Naive thymus-derived CD4-positive, alpha-beta T cell (primary cell): Measurements from ENCODE around the gene FAM50A. TPM values are rescaled to one million over a fixed set of nuclear protein-coding genes. Genes with fewer than 3 reads are reported as not detected.

Experiments
- ATAC-seq: fragments of 150-1000 bp; cut with Tn5 transposase; 2 replicates; pipeline ENCODE4 v1.10.0; 2021; ENCODE audit warnings: mild to moderate bottlenecking, moderate library complexity
- CTCF ChIA-PET: fragments of 350-600 bp; sonication (Branson Sonifier 250); formaldehyde crosslinking; loops from one replicate; lab custom pipeline; 2021; ENCODE audit warnings: antibody characterized with exemption; lab: Charles Lee
- POLR2A ChIA-PET: fragments of 350-600 bp; sonication (Branson Sonifier 250); formaldehyde crosslinking; loops from one replicate; lab custom pipeline; 2021; ENCODE audit warnings: antibody characterized with exemption, inconsistent platforms; lab: Charles Lee
- DNase-seq, 9 donors: peaks; one replicate each; pipeline versions ENCODE4 v3.0.0 to v3.0.0-alpha.2; 2020 to 2022; ENCODE audit warnings: mixed read lengths in 1 of 9
- H3K27ac ChIP-seq: one replicate; pipeline ENCODE4 v1.7.0; 2013; ENCODE audit warnings: mild to moderate bottlenecking, low read depth, low read length, moderate library complexity
- H3K27me3 ChIP-seq, 2 donors: one replicate each; pipeline ENCODE4 v1.7.0; 2013; ENCODE audit warnings: low read length in 2 of 2, mild to moderate bottlenecking in 2 of 2, moderate library complexity in 2 of 2; ENCODE audit not compliant: control insufficient read depth in 2 of 2, insufficient read depth in 2 of 2
- H3K36me3 ChIP-seq, 3 experiments: 1 replicate in 2 of 3; 2 replicates in 1 of 3; pipeline ENCODE4 v1.7.0; 2013; ENCODE audit warnings: low read length in 3 of 3, mild to moderate bottlenecking in 3 of 3, moderate library complexity in 1 of 3; ENCODE audit not compliant: insufficient read depth in 3 of 3, control insufficient read depth in 2 of 3
- H3K4me1 ChIP-seq, 2 donors: one replicate each; pipeline ENCODE4 v1.7.0; 2013; ENCODE audit warnings: low read length in 2 of 2, mild to moderate bottlenecking in 2 of 2, moderate library complexity in 1 of 2; ENCODE audit not compliant: control insufficient read depth in 2 of 2, insufficient read depth in 2 of 2
- H3K4me3 ChIP-seq: 2 replicates; pipeline ENCODE4 v1.7.0; 2013; ENCODE audit warnings: mild to moderate bottlenecking, low read length
- H3K9me3 ChIP-seq, 3 experiments: 1 replicate in 2 of 3; 2 replicates in 1 of 3; pipeline ENCODE4 v1.7.0; 2013; ENCODE audit warnings: low read length in 3 of 3; ENCODE audit not compliant: control insufficient read depth in 2 of 3
- H3K27ac Mint-ChIP-seq, 9 donors: one replicate each; pipeline ENCODE4 v1.8.0; 2020 to 2022; ENCODE audit warnings: mixed read lengths in 9 of 9, mild to moderate bottlenecking in 8 of 9, moderate library complexity in 5 of 9, inconsistent platforms in 2 of 9
- H3K27me3 Mint-ChIP-seq, 5 donors: one replicate each; pipeline ENCODE4 v1.8.0; 2021 to 2022; ENCODE audit warnings: mixed read lengths in 5 of 5, mild to moderate bottlenecking in 1 of 5
- H3K36me3 Mint-ChIP-seq, 5 donors: one replicate each; pipeline ENCODE4 v1.8.0; 2020 to 2022; ENCODE audit warnings: mixed read lengths in 5 of 5, mild to moderate bottlenecking in 3 of 5, inconsistent platforms in 1 of 5
- H3K4me1 Mint-ChIP-seq, 7 donors: one replicate each; pipeline ENCODE4 v1.8.0; 2020 to 2022; ENCODE audit warnings: mixed read lengths in 7 of 7, mild to moderate bottlenecking in 3 of 7, inconsistent platforms in 1 of 7
- H3K4me3 Mint-ChIP-seq, 10 donors: one replicate each; pipeline ENCODE4 v1.8.0; 2020 to 2022; ENCODE audit warnings: mild to moderate bottlenecking in 10 of 10, mixed read lengths in 10 of 10, moderate library complexity in 6 of 10, inconsistent platforms in 2 of 10
- H3K9me3 Mint-ChIP-seq, 11 donors: one replicate each; pipeline ENCODE4 v1.8.0; 2020 to 2022; ENCODE audit warnings: mixed read lengths in 11 of 11, mild to moderate bottlenecking in 4 of 11, inconsistent platforms in 1 of 11, moderate library complexity in 1 of 11
- intact Hi-C, 2 donors: fragments of 100-400 bp; cut with micrococcal nuclease; formaldehyde crosslinking; loops; one replicate each; pipeline ENCODE4 v1.15.1; 2023
- polyA plus RNA-seq, 2 donors: library from polyadenylated mRNA; unstranded; fragments of 300-500 nt; fragmentation: Illumina TruSeq; gene quantifications; one replicate each; pipeline ENCODE4 v1.2.3, GENCODE V29; 2021
- total RNA-seq, 6 experiments: library from RNA in 5 of 6; stranded (reverse) in 5 of 6; gene quantifications; 1 replicate in 5 of 6; 2 replicates in 1 of 6; pipeline ENCODE4 v1.2.3 and lab custom pipeline; 2021 to 2026

Gene FAM50A
- total and polyA plus RNA-seq, 7 experiments from 2014 or later: 19.9 to 76.5 (median 48.8) TPM

DNA sequence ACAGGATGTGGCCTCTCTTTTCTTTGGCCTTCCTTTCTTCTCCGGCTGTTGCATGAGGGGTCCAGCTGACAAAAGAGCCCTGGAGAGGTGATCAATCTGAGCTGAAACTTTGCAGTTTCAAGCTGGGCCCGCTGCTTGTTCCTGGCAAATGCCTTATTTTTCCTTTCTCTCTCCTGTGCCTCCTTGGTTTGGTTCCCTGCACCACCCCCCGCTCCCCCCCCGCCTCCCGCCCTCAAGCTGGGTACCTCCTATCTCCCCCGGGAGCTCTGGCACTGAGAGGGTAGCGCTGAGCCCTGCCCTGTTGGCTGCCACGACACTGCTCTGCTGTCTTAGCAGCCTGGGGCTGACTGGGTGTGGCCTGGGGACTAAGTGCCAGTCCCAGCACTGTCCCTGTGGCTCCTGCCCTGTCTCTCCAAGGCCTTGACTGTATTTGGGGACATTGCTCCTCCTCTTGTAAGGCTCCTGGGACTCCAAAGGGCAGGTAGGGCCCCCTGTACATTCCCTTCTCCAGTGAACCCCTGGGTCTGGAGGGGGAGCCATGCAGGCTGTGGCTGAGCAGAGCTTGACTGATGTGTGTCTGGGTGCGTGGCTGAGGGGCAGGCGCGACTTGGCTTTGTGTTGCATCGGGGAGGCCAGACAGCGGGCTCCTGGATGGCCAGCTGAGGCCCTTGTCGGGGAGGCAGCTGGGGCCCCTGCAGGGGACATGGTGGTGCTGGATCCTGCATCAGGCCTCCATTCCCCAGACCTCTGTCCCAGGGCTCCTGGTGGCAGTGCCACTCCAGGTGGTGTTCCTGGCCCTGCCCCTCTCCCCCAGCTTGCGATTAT lies 15.2 kb downstream of the FAM50A start:
- intact Hi-C loops: loop anchor here in 1 of 2 donors (1.0 to 2.0 kb wide), 3 partner anchors 20 to 46 kb away; partner anchors contain the start of genes GDI1 and LAGE3
- H3K36me3 Mint-ChIP-seq: peaks cover 0 to 7% (median 0%) of the 10 kb centered on the region in 5 donors
- Histone ChIP-seq H3K27me3 (no peaks in the 10 kb centered on the region), H3K9me3 (no peaks in the 10 kb centered on the region), H3K27ac (peak overlapping the region; percentile 70), H3K4me3 (peak overlapping the region; percentile 44), H3K36me3 (peaks cover 0 to 17% (median 0%) of the 10 kb centered on the region in 3 experiments), H3K4me1 (peaks cover 0 to 3% of the 10 kb centered on the region in 2 donors)
- peak overlapping the region; percentile 71 to 88 (median 80) for H3K4me3 Mint-ChIP-seq
- H3K4me1 Mint-ChIP-seq: peaks cover 4 to 16% (median 9%) of the 10 kb centered on the region in 7 donors
- no peak for DNase-seq
- POLR2A ChIA-PET: interaction anchor here (0.7 to 6.2 kb wide), 11 partner anchors 18 to 89 kb away, joined by 3 to 31 read pairs (median 4); partner anchors contain the start of genes ATP6AP1, FAM3A, IKBKG and LAGE3
- H3K27ac Mint-ChIP-seq: peak overlapping the region in 7 of 9 donors; percentile 36 to 71 (median 56)
- no peaks in the 10 kb centered on the region for H3K27me3 Mint-ChIP-seq
- peaks cover 0 to 4% (median 0%) of the 10 kb centered on the region in 11 donors for H3K9me3 Mint-ChIP-seq
- CTCF ChIA-PET: no interaction called here
- ATAC-seq: no peak

DNA sequence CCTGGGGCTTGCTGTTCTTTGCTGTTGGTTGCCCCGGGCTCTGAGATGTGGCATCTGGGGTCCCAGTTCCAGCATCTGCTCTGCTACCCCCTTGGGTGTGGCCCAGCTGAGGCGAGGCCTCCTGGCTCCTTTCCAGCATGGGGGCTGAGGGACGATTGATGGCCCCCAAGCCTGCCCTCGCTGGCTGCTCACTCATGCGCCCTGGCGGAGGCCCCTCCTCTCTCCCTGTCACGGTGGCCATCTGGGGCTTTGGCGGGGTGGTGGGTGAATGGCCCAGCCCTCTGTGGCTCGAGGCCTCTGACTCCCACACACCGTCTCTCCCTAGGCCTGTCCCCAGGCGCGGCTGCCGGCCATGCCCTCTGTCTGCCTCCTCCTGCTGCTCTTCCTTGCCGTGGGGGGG lies 15.9 kb downstream of the FAM50A start:
- H3K27me3 ChIP-seq: no peaks in the 10 kb centered on the region
- ChIA-PET CTCF (no interaction called here), POLR2A (interaction anchor here (1.3 to 6.2 kb wide), 8 partner anchors 17 to 88 kb away, joined by 3 to 31 read pairs (median 5); partner anchors contain the start of genes ATP6AP1, IKBKG, LAGE3 and RPL10)
- no peaks in the 10 kb centered on the region for H3K9me3 ChIP-seq
- Mint-ChIP-seq H3K27ac (peak overlapping the region in 2 of 9 donors; percentile 38 to 63), H3K9me3 (peaks cover 0 to 4% (median 0%) of the 10 kb centered on the region in 11 donors), H3K4me1 (peaks cover 4 to 16% (median 9%) of the 10 kb centered on the region in 7 donors), H3K4me3 (peak overlapping the region in 8 of 10 donors; percentile 14 to 88 (median 28)), H3K27me3 (no peaks in the 10 kb centered on the region), H3K36me3 (peaks cover 0 to 2% (median 0%) of the 10 kb centered on the region in 5 donors)
- no peak overlapping the region for H3K4me3 ChIP-seq
- peaks cover 0 to 23% (median 0%) of the 10 kb centered on the region in 3 experiments for H3K36me3 ChIP-seq
- no peak for ATAC-seq
- intact Hi-C loops: loop anchor here in 1 of 2 donors (2.0 kb wide), 2 partner anchors 23 to 47 kb away; partner anchors contain the start of gene GDI1
- no peak for DNase-seq
- peaks cover 0 to 3% of the 10 kb centered on the region in 2 donors for H3K4me1 ChIP-seq
- H3K27ac ChIP-seq: no peak overlapping the region

DNA sequence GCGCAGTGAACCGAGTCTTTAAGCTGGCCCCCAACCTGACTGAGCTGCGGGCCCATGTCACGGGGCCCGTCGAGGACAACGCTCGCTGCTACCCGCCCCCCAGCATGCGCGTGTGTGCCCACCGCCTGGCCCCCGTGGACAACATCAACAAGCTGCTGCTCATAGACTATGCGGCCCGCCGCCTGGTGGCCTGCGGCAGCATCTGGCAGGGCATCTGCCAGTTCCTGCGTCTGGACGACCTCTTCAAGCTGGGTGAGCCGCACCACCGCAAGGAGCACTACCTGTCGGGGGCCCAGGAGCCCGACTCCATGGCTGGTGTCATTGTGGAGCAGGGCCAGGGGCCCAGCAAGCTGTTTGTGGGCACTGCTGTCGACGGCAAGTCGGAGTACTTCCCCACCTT lies 16.4 kb downstream of the FAM50A start:
- no peaks in the 10 kb centered on the region for H3K9me3 ChIP-seq
- Mint-ChIP-seq H3K9me3 (peaks cover 0 to 4% (median 0%) of the 10 kb centered on the region in 11 donors), H3K4me1 (peaks cover 4 to 16% (median 9%) of the 10 kb centered on the region in 7 donors), H3K27ac (peak overlapping the region in 1 of 9 donors; percentile 19), H3K27me3 (no peaks in the 10 kb centered on the region), H3K36me3 (peaks cover 0 to 2% (median 0%) of the 10 kb centered on the region in 5 donors), H3K4me3 (peak overlapping the region in 7 of 10 donors; percentile 4 to 79 (median 25))
- DNase-seq (no peak), ATAC-seq (no peak)
- no peak overlapping the region for H3K27ac ChIP-seq
- intact Hi-C loops: no loop called here
- CTCF ChIA-PET: no interaction called here
- peaks cover 0 to 3% of the 10 kb centered on the region in 2 donors for H3K4me1 ChIP-seq
- POLR2A ChIA-PET: interaction anchor here (0.8 to 6.2 kb wide), 5 partner anchors 17 to 87 kb away, joined by 3 to 31 read pairs (median 3); partner anchors contain the start of genes IKBKG and LAGE3
- peaks cover 0 to 28% (median 0%) of the 10 kb centered on the region in 3 experiments for H3K36me3 ChIP-seq
- no peaks in the 10 kb centered on the region for H3K27me3 ChIP-seq
- H3K4me3 ChIP-seq: no peak overlapping the region

DNA sequence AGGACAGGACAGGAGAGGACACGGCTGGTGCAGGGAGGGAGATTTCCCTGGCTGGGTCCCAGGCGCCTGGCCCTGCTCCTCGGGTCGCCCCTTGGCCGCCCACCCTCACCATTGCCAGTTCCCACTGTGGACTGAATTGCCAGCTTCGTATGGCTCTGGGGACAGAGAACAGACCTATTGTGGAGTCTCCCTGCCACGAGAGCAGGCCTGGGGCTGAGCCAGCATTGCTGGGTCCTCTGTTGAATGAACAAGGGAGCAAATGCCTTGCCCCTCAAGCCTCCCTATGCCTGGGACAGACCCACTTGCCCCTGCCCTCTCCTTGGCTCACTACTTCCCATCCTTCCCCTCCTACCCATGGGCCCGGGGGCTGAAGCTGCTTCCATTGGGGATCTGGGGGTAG lies 18.5 kb downstream of the FAM50A start:
- H3K27ac ChIP-seq: no peak overlapping the region
- Mint-ChIP-seq H3K4me3 (no peak overlapping the region), H3K36me3 (peaks cover 0 to 2% (median 0%) of the 10 kb centered on the region in 5 donors), H3K27me3 (no peaks in the 10 kb centered on the region), H3K27ac (no peak overlapping the region), H3K4me1 (peaks cover under 1 to 12% (median 6%) of the 10 kb centered on the region in 7 donors), H3K9me3 (peaks cover 0 to 1% (median 0%) of the 10 kb centered on the region in 11 donors)
- no peaks in the 10 kb centered on the region for H3K9me3 ChIP-seq
- ChIA-PET CTCF (no interaction called here), POLR2A (interaction anchor here (6.2 kb wide), 1 partner anchor 15 kb away, joined by 31 read pairs; the partner anchor contains the start of gene LAGE3)
- H3K4me3 ChIP-seq: no peak overlapping the region
- no peaks in the 10 kb centered on the region for H3K27me3 ChIP-seq
- no peak for DNase-seq
- ATAC-seq: no peak
- peaks cover 0 to 3% of the 10 kb centered on the region in 2 donors for H3K4me1 ChIP-seq
- intact Hi-C loops: no loop called here
- peaks cover 0 to 43% (median 0%) of the 10 kb centered on the region in 3 experiments for H3K36me3 ChIP-seq

DNA sequence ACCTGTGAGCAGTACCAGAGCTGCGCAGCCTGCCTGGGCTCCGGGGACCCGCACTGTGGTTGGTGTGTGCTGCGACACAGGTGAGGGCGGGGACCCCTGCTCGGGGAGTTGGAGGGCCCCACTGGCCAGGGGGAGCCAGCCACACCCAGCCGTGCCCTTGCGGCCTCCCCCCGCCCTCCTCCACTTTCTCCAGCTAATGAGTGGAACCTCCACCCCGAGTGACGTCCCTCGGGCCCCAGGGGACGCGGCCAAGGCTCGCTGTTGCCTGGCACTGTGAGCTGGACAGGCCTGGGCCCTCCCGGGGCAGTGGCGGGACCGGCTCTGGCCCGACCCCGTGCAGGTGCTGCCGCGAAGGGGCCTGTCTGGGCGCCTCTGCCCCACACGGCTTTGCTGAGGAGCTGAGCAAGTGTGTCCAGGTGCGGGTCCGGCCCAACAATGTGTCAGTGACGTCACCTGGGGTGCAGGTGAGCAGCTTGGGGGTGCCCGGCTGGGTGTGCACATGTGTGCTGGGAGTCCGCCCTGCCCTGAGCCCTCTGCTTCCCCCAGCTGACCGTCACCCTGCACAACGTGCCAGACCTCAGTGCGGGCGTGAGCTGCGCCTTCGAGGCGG lies 19.8 kb downstream of the FAM50A start:
- H3K9me3 ChIP-seq: no peaks in the 10 kb centered on the region
- H3K4me3 ChIP-seq: no peak overlapping the region
- peaks cover 0 to 11% (median 5%) of the 10 kb centered on the region in 7 donors for H3K4me1 Mint-ChIP-seq
- no peak for DNase-seq
- H3K27me3 Mint-ChIP-seq: no peaks in the 10 kb centered on the region
- intact Hi-C loops: no loop called here
- ATAC-seq: no peak
- peaks cover 0 to 3% of the 10 kb centered on the region in 2 donors for H3K4me1 ChIP-seq
- H3K9me3 Mint-ChIP-seq: no peaks in the 10 kb centered on the region
- no peak overlapping the region for H3K27ac Mint-ChIP-seq
- no peak overlapping the region for H3K4me3 Mint-ChIP-seq
- POLR2A ChIA-PET: interaction anchor here (0.9 to 1.2 kb wide), 2 partner anchors 52 to 84 kb away, joined by 3 to 4 read pairs; partner anchors contain the start of gene EMD
- H3K36me3 ChIP-seq: peaks cover 0 to 56% (median 0%) of the 10 kb centered on the region in 3 experiments
- no peak overlapping the region for H3K27ac ChIP-seq
- CTCF ChIA-PET: no interaction called here
- H3K36me3 Mint-ChIP-seq: peaks cover 0 to 2% (median 0%) of the 10 kb centered on the region in 5 donors
- H3K27me3 ChIP-seq: no peaks in the 10 kb centered on the region

DNA sequence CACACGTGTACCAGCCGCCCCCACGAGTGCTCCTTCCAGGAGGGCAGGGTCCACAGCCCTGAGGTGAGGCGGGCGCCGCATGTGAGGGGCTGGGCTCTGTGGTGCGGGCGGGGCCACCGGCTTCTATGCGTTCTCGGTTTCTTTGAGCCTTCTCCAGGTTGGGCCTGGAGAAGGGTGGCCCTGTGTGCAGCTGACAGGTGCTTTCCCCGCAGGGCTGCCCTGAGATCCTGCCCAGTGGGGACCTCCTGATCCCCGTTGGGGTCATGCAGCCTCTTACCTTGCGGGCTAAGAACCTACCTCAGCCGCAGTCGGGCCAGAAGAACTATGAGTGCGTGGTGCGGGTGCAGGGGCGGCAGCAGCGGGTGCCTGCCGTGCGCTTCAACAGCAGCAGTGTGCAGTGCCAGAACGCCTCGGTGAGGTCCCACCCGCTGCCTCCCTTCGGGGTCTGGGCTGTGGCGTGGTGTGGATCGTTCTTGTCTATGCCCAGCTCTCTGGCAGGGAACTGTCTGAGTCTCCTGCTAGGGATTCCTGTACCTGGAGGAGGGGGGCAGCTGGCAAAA lies 20.9 kb downstream of the FAM50A start:
- H3K27me3 ChIP-seq: no peaks in the 10 kb centered on the region
- POLR2A ChIA-PET: interaction anchor here (0.9 to 1.4 kb wide), 3 partner anchors 20 to 51 kb away, joined by 3 to 4 read pairs (median 3); partner anchors contain the start of gene FAM3A
- no peaks in the 10 kb centered on the region for H3K27me3 Mint-ChIP-seq
- peaks cover 0 to 7% (median 0%) of the 10 kb centered on the region in 7 donors for H3K4me1 Mint-ChIP-seq
- DNase-seq: no peak
- peaks cover 0 to 67% (median 0%) of the 10 kb centered on the region in 3 experiments for H3K36me3 ChIP-seq
- peaks cover 0 to 2% (median 0%) of the 10 kb centered on the region in 5 donors for H3K36me3 Mint-ChIP-seq
- H3K9me3 Mint-ChIP-seq: no peaks in the 10 kb centered on the region
- no peak overlapping the region for H3K27ac Mint-ChIP-seq
- no peak overlapping the region for H3K4me3 ChIP-seq
- no peaks in the 10 kb centered on the region for H3K9me3 ChIP-seq
- no peak overlapping the region for H3K27ac ChIP-seq
- H3K4me1 ChIP-seq: no peaks in the 10 kb centered on the region
- H3K4me3 Mint-ChIP-seq: no peak overlapping the region
- no peak for ATAC-seq
- intact Hi-C loops: no loop called here
- CTCF ChIA-PET: no interaction called here
